ENCODE measurements around the gene CCSER2.
"Not testable (repeated sequence)": the region's sequence is repeated elsewhere in the genome, so short reads cannot be mapped to it uniquely, and the experiment has no call there.

Gene CCSER2

GRCh38 chr10:84395581-84395980 lies 67.2 kb downstream of the CCSER2 start:
- no peak for DNase-seq (ENCODE audit: low read depth)

GRCh38 chr10:84397735-84398144 lies 69.4 kb downstream of the CCSER2 start:
- no peak for DNase-seq (ENCODE audit: low read depth)

GRCh38 chr10:84398696-84399095 lies 70.3 kb downstream of the CCSER2 start:
- no peak for DNase-seq (ENCODE audit: low read depth)

GRCh38 chr10:84401854-84402611 lies 73.6 kb downstream of the CCSER2 start:
- DNase-seq (ENCODE audit: low read depth): no peak

GRCh38 chr10:84404783-84405182 lies 76.4 kb downstream of the CCSER2 start:
- DNase-seq (ENCODE audit: low read depth): no peak

- no peak for DNase-seq (ENCODE audit: low read depth)
Measured at GRCh38 chr10:84405662-84406061, 77.3 kb downstream of the CCSER2 start.

- no peak for DNase-seq (ENCODE audit: low read depth)
Measured at GRCh38 chr10:84406561-84406960, 78.2 kb downstream of the CCSER2 start.

GRCh38 chr10:84407388-84408049 lies 79.1 kb downstream of the CCSER2 start:
- no peak for DNase-seq (ENCODE audit: low read depth)

GRCh38 chr10:84412482-84412881 lies 84.1 kb downstream of the CCSER2 start:
- DNase-seq (ENCODE audit: low read depth): no peak

GRCh38 chr10:84414110-84414509 lies 85.7 kb downstream of the CCSER2 start:
- DNase-seq (ENCODE audit: low read depth): not testable (repeated sequence)

- DNase-seq (ENCODE audit: low read depth): no peak
Measured at GRCh38 chr10:84415539-84416244, 87.3 kb downstream of the CCSER2 start.

GRCh38 chr10:84416245-84416555 lies 87.8 kb downstream of the CCSER2 start:
- no peak for DNase-seq (ENCODE audit: low read depth)

- no peak for DNase-seq (ENCODE audit: low read depth)
Measured at GRCh38 chr10:84423719-84424118, 95.3 kb downstream of the CCSER2 start.

- no peak for DNase-seq (ENCODE audit: low read depth)
Measured at GRCh38 chr10:84424731-84425167, 96.4 kb downstream of the CCSER2 start.

- no peak for DNase-seq (ENCODE audit: low read depth)
Measured at GRCh38 chr10:84427903-84428650, 99.7 kb downstream of the CCSER2 start.

GRCh38 chr10:84428711-84429110 lies 100.3 kb downstream of the CCSER2 start:
- DNase-seq (ENCODE audit: low read depth): no peak

GRCh38 chr10:84429926-84430520 lies 101.6 kb downstream of the CCSER2 start:
- peak; percentile 5 for DNase-seq (ENCODE audit: low read depth)

GRCh38 chr10:84432891-84433290 lies 104.5 kb downstream of the CCSER2 start:
- no peak for DNase-seq (ENCODE audit: low read depth)

- DNase-seq (ENCODE audit: low read depth): no peak
Measured at GRCh38 chr10:84440781-84441180, 112.4 kb downstream of the CCSER2 start.

GRCh38 chr10:84447701-84448400 lies 119.5 kb downstream of the CCSER2 start:
- no peak for DNase-seq (ENCODE audit: low read depth)

GRCh38 chr10:84449351-84449750 lies 121.0 kb downstream of the CCSER2 start:
- DNase-seq (ENCODE audit: low read depth): not testable (repeated sequence)

All from CMK (cell line).